Fibroblast of mammary gland (primary cell): ENCODE data around the gene MOB4.

ENCODE experiments used
- DNase-seq: peaks from one replicate; pipeline ENCODE4 v3.0.0-alpha.2; 2010; ENCODE audit warnings: low read depth
- H3K4me3 ChIP-seq: 2 replicates; pipeline ENCODE4 v1.5.1; 2011; ENCODE audit warnings: low read depth, mild to moderate bottlenecking, low read length, moderate library complexity; ENCODE audit not compliant: control insufficient read depth
- CTCF ChIP-seq: conservative IDR thresholded peaks from 2 replicates; pipeline ENCODE4 v1.5.1; 2011; ENCODE audit warnings: low read depth, low read length, inconsistent platforms; ENCODE audit not compliant: control insufficient read depth, insufficient read depth

Gene MOB4

DNA sequence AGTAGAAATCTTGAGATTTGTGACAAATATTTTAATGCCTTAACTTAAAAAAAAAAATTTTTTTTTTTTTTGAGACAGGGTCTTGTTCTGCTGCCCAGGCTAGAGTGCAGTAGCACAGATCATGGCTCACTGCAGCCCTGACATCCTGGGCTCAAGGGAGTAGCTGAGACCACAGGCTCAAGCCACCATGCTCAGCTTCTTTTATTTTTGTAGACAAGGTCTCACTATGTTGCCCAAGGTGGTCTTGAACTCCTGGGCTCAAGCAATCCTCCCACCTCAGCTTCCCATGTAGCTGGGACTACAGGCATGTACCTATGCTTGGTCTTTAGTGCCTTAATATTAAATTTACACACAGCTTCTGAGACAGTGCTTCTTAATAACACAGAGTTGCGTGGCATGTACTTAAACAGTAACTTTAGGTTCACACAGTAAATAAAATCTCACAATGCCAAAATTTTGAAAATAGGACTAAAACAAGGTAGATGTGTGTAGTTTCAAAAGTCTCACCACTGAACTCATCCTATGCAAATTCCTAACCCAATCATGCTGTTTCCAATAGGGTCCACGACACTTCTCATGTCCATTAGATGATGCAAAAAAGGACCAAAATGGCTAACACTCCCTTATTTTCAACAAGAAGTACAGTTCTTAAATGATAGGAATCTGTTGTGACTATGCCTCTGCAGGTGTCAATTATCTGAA is 20.3 kb upstream of the MOB4 start:
- TF ChIP-seq CTCF = no peak
- DNase-seq = no peak
- H3K4me3 ChIP-seq = no peak overlapping the region

DNA sequence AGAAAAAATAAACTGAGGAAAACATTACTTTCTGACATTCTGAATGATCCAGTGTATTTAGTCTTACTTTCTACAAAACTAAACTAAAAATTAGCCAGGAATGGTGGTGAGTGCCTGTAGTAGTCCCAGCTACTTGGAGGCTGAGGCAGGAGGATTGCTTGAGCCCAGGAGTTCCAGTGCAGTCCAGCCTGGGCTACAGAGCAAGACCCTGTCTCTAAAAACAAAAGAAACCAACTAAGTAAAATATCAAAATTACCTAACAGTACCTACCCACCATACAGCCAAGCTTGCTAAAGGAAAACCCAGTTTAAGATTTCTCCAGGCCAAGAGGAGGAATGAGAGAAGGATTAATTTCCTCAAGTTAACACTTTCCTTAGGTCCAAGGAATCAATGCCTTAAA is 19.2 kb upstream of the MOB4 start:
- DNase-seq = no peak
- H3K4me3 ChIP-seq = no peak overlapping the region
- no peak for TF ChIP-seq CTCF

DNA sequence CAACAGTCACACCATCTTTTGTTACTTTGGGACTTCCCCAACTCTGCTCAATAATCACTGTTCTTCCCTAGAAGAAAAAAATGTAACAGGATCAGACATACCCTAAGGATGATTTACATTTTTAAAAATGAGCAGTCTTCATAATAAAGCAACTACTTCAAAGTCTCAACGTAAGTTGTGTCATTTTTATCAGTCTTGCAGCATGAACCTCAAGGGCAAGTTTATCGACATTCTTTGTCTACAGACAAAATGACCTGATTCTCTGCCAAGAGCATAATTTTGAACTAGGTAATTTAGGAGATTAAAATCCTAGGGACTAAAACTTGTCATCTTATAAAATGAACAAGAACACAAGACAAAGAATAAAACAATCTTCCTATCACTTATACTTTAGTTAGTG is 18.5 kb upstream of the MOB4 start:
- H3K4me3 ChIP-seq = peak overlapping the region; percentile 79
- DNase-seq = no peak
- TF ChIP-seq CTCF = no peak

DNA sequence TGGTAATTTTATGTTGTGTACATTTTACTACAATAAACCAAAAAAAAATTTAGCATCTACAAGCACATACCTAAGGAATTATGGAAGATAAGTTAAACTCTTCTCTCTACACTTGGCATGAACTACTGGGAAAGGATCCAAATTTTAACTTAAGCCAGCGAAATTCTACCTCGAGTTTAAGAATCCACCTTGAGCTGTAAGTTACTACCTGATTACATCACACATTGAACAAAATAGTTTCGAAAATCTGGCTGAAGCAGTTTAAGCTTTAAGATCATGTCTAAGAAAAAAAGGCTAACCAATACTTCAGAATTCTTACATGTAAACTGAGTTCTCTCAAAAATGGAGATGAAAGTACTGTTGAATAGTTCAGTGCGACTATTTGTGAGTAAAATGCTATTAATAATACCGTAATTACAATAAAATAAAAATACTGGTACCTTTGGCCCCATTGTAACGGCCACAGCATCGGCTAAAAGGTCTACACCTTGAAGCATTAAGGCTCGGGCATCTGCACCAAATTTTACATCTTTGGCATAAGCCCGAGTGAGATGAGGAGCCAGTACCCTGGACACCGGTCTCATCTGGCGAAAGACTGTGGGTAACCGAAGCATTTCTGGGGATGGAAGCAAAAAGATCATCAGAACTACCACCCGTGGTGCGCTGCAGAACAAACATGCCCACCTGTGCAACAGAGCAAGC is 17.5 kb upstream of the MOB4 start:
- TF ChIP-seq CTCF = no peak

GRCh38 chr2:197498937-197499593 is 16.8 kb upstream of the MOB4 start:
- TF ChIP-seq CTCF = no peak
- DNase-seq = peak; percentile 42
- peak overlapping the region; percentile 79 for H3K4me3 ChIP-seq

More for the DNA sequence above, 17.5 kb upstream of the MOB4 start:
- DNase-seq = no peak
- peak overlapping the region; percentile 79 for H3K4me3 ChIP-seq

DNA sequence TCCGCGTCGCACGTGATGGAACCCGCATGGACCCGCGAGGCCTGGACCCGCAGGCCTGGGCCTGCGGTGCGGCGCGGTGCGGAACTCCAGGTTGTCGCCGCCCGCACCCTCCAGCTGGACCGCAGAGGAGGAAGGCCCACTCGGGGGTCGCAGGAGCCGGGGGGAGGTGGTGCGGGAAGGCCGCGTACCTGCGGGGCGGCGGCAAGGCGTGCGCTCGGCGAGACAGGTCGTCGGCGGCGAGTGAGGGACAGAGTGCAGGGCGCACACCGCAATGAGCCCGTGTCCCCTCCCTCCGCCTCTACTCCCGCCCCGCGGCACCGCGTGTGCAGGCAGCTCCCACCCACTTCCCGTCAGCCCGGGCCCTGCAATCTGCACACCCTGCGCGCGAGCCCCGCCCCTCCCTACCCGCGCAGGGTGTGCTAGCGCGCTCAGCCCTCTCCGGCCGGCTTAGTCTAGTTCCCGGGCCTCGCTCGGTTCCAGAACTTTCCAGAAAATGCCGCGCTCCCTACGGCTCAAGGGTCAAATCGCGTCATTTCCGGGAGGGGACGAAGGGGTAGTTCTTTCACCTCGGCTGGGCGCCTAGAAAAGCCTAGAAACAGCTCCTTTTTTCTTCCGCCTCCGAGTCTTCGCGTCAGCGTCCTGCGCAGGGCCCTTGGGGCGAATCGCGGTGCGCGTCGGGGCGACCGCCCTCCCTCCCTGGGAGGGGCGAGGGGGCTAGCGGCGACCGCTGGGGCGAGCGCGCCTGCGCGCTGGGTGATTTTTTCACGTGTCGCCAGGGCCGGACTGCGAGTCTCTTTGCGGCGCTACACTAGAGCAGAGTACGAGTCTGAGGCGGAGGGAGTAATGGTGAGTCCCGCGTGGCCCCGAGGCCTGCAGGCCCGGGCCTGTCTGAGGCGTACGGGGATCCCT is 16.0 kb upstream of the MOB4 start, which contains the start of the genes HSPD1 and HSPE1:
Gene HSPD1 (minus strand): TSS at position 247 of the 909 bp plus-strand sequence. CDS start 992 bp downstream, outside the sequence.
Gene HSPE1 (plus strand): TSS at position 786 of the 909 bp plus-strand sequence. CDS start 58 bp downstream, at position 844.
- no peak for TF ChIP-seq CTCF
- peak within 1 kb of the TSS; percentile 79 for H3K4me3 ChIP-seq
- DNase-seq = peak; percentile 99
